Right renal cortex interstitium (tissue), 3 donors: ENCODE data around the gene SYT3. TPM values are rescaled to one million over a fixed set of nuclear protein-coding genes. Genes with fewer than 3 reads are reported as not detected.

ENCODE experiments used
- DNase-seq, 3 donors: peaks; one replicate each; pipeline ENCODE4 v3.0.0-alpha.2; 2013; ENCODE audit warnings: low read depth in 3 of 3, low spot score in 2 of 3
- polyA plus RNA-seq, 3 donors: library from polyadenylated mRNA; unstranded; fragments of 120-200 nt; gene quantifications; one replicate each; pipeline ENCODE4 v1.2.1, GENCODE V29; 2013; ENCODE audit not compliant: insufficient read length in 3 of 3

The SYT3 gene, protein sequence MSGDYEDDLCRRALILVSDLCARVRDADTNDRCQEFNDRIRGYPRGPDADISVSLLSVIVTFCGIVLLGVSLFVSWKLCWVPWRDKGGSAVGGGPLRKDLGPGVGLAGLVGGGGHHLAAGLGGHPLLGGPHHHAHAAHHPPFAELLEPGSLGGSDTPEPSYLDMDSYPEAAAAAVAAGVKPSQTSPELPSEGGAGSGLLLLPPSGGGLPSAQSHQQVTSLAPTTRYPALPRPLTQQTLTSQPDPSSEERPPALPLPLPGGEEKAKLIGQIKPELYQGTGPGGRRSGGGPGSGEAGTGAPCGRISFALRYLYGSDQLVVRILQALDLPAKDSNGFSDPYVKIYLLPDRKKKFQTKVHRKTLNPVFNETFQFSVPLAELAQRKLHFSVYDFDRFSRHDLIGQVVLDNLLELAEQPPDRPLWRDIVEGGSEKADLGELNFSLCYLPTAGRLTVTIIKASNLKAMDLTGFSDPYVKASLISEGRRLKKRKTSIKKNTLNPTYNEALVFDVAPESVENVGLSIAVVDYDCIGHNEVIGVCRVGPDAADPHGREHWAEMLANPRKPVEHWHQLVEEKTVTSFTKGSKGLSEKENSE
- 1 to 10 TPM in 1 of 3 donors, under 1 TPM in 2; 0.47 to 1.0 (median 0.65) TPM for polyA plus RNA-seq

DNA sequence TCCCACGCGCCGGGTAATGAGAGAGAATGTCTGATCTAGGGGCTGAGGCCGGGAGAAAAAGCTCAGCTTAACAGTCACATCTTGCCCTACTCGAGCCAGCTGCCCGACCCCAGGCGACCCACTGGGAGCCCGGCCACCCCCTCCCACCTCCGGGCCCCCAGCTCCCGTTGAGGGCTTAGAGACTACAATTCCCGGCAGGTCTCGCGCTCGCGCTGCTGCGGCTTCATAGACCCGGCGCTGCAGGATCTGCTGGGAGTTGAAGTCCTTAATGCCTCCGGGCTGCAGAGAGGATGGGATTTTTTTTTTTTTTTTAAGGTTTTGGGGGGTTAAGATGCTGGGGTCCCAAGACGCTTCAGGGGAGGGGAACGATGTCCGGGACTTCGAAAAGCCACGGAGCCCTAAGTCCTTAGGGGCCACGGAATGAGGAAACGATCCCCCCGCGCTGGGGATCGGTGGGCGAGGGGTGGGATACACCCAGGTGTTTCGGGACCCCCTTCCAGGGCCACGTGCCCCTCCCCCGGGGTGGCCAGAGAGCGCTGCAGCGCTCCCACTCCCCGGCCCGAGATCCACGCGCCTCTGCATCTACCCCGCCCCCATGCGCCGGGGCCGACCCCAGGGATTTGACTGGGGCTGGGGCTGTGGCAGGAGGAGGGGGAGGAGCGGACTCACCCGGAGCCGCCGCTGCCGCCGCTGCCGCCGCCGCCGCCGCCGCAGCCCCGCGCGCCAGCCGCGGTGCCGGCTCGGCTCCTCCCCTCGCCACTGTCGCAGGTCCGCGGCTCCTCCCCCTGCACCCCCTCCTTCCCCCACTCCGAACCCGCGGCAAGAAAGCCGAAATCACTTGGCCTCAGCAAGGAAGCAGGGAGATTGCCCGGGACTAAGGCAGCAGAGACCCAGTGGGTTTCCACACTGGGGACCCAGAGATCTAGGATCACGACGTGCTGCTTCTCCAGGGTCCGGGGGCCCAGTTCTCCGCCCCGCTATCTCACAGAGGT is at the start of gene SYT3:
Gene SYT3, minus strand, starts transcription at position 761 of the 992 bp plus-strand sequence. CDS start 2,470 bp downstream, outside the sequence.
- no peak for DNase-seq

DNA sequence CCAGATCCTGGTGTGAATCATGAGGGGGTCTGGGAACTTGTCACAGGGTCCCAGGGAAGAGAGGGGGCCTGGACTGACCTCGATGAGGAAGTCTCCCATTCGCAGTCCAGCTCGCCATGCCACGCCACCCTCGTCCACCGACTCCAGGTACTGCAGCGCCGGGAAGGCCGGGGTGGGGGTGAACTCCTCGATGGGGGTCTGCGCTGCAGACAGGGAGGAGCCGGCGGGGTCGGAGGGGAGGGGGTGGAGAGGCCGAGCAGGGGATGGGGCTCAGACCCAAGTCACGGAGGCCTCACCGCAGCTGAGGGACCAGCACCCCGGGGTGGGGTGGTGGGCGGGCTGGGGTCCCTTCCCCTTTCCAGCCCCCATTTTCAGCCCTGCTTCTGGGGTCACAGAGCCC is 49.1 kb upstream of the SYT3 start:
- no peak for DNase-seq

- no peak for DNase-seq
These were observed 46.8 kb upstream of the SYT3 start for GRCh38 chr19:50686310-50687032.

- DNase-seq = peak in 2 of 3 donors; percentile 40 to 44
These were observed 39.8 kb upstream of the SYT3 start for GRCh38 chr19:50679177-50680125.

- DNase-seq = no peak
These were observed 38.6 kb upstream of the SYT3 start for GRCh38 chr19:50678323-50678722.

GRCh38 chr19:50677636-50678035 is 38.0 kb upstream of the SYT3 start:
- DNase-seq = no peak

- no peak for DNase-seq
These were observed 37.0 kb upstream of the SYT3 start for GRCh38 chr19:50676625-50677197.

DNA sequence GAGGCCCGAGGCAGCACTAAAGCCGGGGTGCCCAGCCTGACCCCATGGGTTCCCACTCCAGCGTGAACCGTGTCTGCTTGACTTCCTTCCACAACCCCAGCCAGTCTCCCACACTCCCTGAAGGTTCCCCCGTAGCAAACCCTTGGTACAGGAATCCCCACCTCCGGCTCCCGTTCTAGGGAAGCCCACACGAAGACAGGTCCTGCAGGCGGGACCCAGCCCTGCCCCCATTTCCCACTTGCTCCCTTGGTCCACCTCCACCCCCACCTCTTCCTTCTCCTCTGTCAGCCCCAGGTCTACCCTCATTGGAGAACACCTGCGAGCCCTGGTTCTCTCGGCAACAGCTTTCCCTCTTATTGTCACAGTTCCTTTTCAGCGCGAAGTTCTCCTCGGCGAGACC is 33.4 kb upstream of the SYT3 start:
- no peak for DNase-seq

DNA sequence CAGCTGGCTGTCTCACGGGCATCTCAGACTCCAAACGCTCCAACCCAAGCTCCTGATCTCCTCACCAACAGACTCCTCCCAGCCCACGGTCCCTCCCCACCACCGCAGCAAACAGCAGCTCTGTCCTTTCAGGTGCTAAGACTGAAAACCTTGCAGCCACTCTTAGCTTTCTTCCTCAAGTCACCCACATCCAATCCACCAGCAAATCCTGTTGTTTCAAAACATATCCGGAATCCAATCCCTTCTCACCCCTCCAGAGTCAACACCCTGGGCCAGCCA is 30.4 kb upstream of the SYT3 start:
- no peak for DNase-seq

- no peak for DNase-seq
These were observed 29.8 kb upstream of the SYT3 start for GRCh38 chr19:50669302-50670101.

DNA sequence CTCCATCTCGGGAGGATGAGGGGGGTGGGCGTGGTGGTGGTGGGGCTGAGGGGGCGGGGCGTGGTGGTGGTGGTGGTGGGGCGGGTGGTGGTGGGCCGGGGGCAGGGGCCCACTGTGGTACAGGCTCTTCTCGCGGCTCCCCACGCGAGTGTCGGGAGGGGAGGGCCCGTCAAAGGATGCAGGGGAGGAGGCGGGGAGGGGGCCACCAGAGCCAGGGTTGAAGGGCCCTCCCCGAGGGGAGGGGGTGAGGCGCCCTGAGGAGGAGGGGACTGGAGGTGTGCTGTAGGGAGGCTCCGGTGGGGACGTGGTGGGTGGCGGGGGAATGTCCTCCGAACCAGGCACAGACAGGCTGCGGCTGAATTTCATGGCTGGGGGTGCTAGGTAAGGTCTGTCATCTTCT is 29.2 kb upstream of the SYT3 start:
- no peak for DNase-seq

DNA sequence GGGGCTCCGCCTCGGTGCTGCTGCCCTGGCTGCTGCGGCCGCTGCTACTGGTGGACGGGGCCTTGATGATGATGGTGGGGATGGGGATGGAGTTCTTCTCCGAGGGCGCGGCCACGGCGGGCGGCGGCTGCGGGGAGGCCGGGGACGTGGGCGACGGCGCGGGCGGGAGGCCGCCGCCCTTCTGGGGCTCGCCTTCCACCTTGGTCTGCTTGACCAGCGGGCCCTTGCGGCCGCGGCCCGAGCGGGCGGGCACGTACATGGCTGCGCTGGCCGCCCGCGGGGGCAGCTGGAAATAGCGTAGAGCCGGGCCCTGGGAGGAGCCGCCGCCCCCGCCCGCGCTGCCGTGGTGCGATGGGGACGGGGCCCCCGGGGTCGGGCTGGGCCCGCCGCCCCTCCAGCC is 28.7 kb upstream of the SYT3 start:
- no peak for DNase-seq

DNA sequence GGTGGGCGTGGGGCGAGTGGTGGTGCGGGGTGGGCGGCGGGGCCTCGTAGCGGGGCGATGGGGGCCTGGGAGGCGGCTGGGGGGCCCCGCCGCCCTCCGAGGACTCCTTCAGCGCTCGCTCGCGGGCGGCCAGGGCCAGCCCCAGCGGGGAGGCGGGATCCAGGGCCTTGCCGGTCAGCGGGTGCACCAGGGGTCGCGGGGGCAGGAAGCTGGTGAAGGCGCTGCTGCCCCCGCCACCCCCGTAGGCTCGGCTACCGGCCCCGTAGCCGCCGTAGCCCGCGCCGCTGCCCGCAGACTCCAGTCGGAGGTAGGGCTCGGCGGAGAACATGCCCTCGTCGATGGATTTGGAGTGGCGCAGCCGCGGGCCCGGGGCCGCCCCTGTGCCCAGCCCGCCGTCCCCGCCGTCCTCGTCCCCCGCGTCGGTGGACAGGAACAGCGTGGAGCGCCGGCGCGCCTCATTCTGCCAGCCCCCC is 28.1 kb upstream of the SYT3 start:
- DNase-seq = no peak

DNA sequence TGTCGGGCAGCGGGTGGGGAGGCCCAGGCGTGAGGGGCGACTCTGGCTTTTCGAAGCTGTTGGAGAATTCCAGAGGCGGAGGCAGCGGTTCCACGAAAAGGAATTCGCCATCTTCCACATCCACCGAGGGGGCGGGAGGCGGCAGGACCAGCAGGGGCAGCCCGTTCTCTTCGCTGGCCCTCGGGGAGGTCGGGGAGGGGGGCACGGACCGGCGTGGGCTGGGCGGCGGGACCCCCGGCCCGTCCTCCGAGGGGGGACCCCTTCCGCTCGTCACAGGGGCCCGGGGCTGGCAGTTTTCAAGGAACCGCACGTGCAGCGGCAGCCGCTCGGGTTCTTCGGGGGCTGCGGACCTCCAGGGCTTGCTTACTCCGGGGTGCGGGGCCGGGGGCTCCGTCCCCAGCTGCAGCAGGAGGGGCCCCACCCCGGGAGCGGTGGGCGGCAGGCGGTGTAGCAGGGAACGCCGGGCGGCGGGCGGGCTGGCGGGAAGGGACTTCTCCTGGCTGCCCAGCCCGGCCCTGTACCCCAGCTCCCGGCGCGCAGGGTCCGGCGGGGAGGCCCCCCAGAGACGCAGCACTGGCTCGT is 27.6 kb upstream of the SYT3 start:
- no peak for DNase-seq

- DNase-seq = no peak
These were observed 26.9 kb upstream of the SYT3 start for GRCh38 chr19:50666346-50667176.

GRCh38 chr19:50664204-50664603 is 24.5 kb upstream of the SYT3 start:
- no peak for DNase-seq

DNA sequence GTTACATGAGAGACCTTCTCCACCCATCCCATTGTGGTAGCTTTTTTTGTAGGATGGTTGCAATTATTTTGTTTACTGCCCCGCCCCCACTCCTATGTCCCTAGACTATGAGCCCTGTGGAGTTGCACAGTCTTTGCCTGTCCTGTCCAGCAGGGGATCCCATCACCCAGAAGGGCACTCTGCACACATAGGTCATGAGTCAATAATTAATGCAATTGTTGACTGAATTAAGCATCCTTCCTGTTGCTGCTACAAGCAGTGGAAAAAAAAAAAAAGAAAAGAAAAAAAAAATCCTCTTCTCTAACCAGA is 23.8 kb upstream of the SYT3 start:
- no peak for DNase-seq
